Tibial nerve (tissue), 3 donors: Measurements from ENCODE around the gene DUSP8.

ENCODE experiments used
- CTCF ChIP-seq, 5 experiments: fragments of 200-600 bp in 3 of 5; fragments of 450-650 bp in 2 of 5; sonication (generic) in 3 of 5; IDR thresholded peaks; one replicate each; pipeline ENCODE4 v1.5.1; 2016 to 2019; ENCODE audit warnings: antibody characterized with exemption in 5 of 5, mild to moderate bottlenecking in 3 of 5, moderate library complexity in 2 of 5
- POLR2A ChIP-seq, 2 donors: fragments of 450-650 bp; IDR thresholded peaks; one replicate each; pipeline ENCODE4 v1.6.1; 2017; ENCODE audit warnings: antibody characterized with exemption in 2 of 2, mild to moderate bottlenecking in 2 of 2, moderate library complexity in 2 of 2

DNA sequence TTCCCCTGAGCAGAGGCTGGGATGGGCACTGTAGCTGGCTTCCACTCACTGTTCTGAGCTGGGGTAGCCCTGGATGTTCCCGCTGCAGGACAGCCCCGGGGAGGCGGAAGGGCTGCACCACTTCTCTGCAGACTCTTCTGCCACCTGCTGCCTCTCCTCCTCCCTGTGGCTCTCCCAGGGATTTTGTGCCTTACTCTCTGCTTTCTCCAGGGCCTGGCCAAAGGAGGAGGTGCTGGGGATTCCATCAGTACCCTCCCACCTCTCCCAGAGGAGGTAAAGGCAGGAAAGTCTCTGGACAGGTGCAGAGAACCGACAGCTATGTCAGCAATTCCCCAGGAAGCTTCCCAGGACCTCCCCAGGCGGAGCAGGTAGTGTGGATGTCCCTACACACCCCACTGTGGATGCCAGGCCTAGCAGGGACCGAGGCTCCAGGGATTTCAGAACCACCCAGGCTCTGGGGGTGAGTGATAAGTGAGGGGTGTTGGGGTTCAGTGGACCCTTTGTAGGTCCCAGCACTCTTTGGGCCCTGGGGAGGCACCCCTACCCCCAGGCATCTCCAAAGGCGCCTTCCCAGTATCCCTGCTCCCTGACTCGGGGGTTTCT, 11.3 kb downstream of the DUSP8 start:
- TF ChIP-seq POLR2A (IDR thresholded peaks at IDR 0.05): no peak
- no peak for TF ChIP-seq CTCF (IDR thresholded peaks at IDR 0.05)
